OCI-LY1 (cell line): Measurements from ENCODE around the gene ZNHIT2.

Source experiments
- CTCF ChIP-seq: fragments of 200-600 bp; sonication (generic), shearing (Covaris generic); IDR thresholded peaks from 2 replicates; pipeline ENCODE4 v1.5.1; 2017; ENCODE audit warnings: mild to moderate bottlenecking, antibody characterized with exemption, low read length, moderate library complexity, mixed read lengths
- EZH2 ChIP-seq: fragments of 200-600 bp; sonication (generic), shearing (Covaris generic); IDR thresholded peaks from 2 replicates; pipeline ENCODE4 v1.8.0; 2017; ENCODE audit warnings: borderline replicate concordance, mixed run types, mild to moderate bottlenecking, antibody characterized with exemption, low read length, moderate library complexity, mixed read lengths

- no peak for TF ChIP-seq CTCF
- TF ChIP-seq EZH2: no peak
These were observed 26.9 kb downstream of the ZNHIT2 start for GRCh38 chr11:65090628-65091027.
